ENCODE data around the gene ENPP6. TPM values are rescaled to one million over a fixed set of nuclear protein-coding genes. Genes with fewer than 3 reads are reported as not detected.

ENPP6 gene
- total and polyA plus RNA-seq, 2 experiments from 2014 or later = 0.11 TPM; not detected in 1

DNA sequence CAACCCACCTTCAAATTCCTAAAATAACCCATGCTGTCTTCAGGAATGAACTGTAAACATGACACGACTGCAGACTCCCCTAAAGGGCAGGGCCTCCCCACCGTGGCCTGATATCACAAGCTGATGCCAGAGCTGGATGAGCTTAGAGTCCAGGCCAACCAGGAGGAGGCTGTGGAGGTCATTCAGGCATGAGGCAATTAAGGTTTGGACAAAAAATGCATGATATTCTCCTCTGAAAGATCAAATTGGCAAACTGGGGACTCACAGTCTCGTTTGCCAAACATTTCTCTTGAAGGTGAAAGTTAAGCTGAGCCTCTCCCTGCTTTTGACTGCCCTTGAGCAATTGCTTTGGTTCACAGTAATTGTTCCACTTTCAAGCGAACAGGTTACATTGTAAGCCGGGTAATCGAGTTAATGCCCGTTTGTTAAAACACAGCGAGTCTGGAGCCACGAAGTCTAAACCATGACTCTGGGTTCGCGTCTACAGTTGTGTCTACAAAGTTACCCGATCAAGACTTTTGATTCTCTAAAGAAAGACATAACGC, 105.6 kb downstream of the ENPP6 start (continued):
- TF ChIP-seq, protein P1, sequence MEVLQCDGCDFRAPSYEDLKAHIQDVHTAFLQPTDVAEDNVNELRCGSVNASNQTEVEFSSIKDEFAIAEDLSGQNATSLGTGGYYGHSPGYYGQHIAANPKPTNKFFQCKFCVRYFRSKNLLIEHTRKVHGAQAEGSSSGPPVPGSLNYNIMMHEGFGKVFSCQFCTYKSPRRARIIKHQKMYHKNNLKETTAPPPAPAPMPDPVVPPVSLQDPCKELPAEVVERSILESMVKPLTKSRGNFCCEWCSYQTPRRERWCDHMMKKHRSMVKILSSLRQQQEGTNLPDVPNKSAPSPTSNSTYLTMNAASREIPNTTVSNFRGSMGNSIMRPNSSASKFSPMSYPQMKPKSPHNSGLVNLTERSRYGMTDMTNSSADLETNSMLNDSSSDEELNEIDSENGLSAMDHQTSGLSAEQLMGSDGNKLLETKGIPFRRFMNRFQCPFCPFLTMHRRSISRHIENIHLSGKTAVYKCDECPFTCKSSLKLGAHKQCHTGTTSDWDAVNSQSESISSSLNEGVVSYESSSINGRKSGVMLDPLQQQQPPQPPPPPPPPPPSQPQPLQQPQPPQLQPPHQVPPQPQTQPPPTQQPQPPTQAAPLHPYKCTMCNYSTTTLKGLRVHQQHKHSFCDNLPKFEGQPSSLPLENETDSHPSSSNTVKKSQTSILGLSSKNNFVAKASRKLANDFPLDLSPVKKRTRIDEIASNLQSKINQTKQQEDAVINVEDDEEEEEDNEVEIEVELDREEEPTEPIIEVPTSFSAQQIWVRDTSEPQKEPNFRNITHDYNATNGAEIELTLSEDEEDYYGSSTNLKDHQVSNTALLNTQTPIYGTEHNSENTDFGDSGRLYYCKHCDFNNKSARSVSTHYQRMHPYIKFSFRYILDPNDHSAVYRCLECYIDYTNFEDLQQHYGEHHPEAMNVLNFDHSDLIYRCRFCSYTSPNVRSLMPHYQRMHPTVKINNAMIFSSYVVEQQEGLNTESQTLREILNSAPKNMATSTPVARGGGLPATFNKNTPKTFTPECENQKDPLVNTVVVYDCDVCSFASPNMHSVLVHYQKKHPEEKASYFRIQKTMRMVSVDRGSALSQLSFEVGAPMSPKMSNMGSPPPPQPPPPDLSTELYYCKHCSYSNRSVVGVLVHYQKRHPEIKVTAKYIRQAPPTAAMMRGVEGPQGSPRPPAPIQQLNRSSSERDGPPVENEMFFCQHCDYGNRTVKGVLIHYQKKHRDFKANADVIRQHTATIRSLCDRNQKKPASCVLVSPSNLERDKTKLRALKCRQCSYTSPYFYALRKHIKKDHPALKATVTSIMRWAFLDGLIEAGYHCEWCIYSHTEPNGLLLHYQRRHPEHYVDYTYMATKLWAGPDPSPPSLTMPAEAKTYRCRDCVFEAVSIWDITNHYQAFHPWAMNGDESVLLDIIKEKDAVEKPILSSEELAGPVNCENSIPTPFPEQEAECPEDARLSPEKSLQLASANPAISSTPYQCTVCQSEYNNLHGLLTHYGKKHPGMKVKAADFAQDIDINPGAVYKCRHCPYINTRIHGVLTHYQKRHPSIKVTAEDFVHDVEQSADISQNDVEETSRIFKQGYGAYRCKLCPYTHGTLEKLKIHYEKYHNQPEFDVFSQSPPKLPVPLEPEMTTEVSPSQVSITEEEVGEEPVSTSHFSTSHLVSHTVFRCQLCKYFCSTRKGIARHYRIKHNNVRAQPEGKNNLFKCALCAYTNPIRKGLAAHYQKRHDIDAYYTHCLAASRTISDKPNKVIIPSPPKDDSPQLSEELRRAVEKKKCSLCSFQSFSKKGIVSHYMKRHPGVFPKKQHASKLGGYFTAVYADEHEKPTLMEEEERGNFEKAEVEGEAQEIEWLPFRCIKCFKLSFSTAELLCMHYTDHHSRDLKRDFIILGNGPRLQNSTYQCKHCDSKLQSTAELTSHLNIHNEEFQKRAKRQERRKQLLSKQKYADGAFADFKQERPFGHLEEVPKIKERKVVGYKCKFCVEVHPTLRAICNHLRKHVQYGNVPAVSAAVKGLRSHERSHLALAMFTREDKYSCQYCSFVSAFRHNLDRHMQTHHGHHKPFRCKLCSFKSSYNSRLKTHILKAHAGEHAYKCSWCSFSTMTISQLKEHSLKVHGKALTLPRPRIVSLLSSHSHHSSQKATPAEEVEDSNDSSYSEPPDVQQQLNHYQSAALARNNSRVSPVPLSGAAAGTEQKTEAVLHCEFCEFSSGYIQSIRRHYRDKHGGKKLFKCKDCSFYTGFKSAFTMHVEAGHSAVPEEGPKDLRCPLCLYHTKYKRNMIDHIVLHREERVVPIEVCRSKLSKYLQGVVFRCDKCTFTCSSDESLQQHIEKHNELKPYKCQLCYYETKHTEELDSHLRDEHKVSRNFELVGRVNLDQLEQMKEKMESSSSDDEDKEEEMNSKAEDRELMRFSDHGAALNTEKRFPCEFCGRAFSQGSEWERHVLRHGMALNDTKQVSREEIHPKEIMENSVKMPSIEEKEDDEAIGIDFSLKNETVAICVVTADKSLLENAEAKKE (CRISPR knock-in tag; IDR thresholded peaks at IDR 0.05) = no peak
- TF ChIP-seq EZH2 (IDR thresholded peaks at IDR 0.05; ENCODE audit: low read depth, unreplicated experiment) (no peak), CREB1 (CRISPR knock-in tag; IDR thresholded peaks at IDR 0.05; ENCODE audit: low read depth) (no peak)

- Histone ChIP-seq H3K36me3 (ENCODE audit: insufficient read depth) (no peaks in the 10 kb centered on the region), H3K4me1 (ENCODE audit: insufficient read depth) (no peaks in the 10 kb centered on the region), H2AFZ (no peak overlapping the region), H3K27me3 (ENCODE audit: insufficient read depth) (no peaks in the 10 kb centered on the region), H3K27ac (ENCODE audit: low read depth) (no peak overlapping the region), H4K20me1 (replicated peaks; ENCODE audit: insufficient read depth) (no peaks in the 10 kb centered on the region), H3K9me2 (ENCODE audit: insufficient read depth) (no peaks in the 10 kb centered on the region), H3K79me2 (replicated peaks; ENCODE audit: insufficient read depth) (no peaks in the 10 kb centered on the region), H3K4me2 (no peak overlapping the region), H3K4me3 (no peak overlapping the region), H3F3A (replicated peaks; ENCODE audit: low read depth) (no peaks in the 10 kb centered on the region)
- Mint-ChIP-seq H3K9me3 (no peaks in the 10 kb centered on the region; the same call in 2 of the 3 replicates), H3K36me3 (ENCODE audit: low read depth) (no peaks in the 10 kb centered on the region), H3K27ac (no peak overlapping the region), H3K27me3 (ENCODE audit: insufficient read depth, low read depth, poor library complexity) (peaks cover 2% of the 10 kb centered on the region), H3K4me3 (no peak overlapping the region), H3K4me1 (no peaks in the 10 kb centered on the region)
- no peak for ATAC-seq
- DNase-seq (ENCODE audit: low spot score) = no peak
- TF ChIP-seq ZNF114 (CRISPR knock-in tag; IDR thresholded peaks at IDR 0.05) = no peak
- TF ChIP-seq POLR2AphosphoS5 (IDR thresholded peaks at IDR 0.05; ENCODE audit: low read depth) = no peak
- no peak for TF ChIP-seq REST (IDR thresholded peaks at IDR 0.05; ENCODE audit: unreplicated experiment)
- no peak for TF ChIP-seq ETS1 (IDR thresholded peaks at IDR 0.05)
- TF ChIP-seq, protein P2, sequence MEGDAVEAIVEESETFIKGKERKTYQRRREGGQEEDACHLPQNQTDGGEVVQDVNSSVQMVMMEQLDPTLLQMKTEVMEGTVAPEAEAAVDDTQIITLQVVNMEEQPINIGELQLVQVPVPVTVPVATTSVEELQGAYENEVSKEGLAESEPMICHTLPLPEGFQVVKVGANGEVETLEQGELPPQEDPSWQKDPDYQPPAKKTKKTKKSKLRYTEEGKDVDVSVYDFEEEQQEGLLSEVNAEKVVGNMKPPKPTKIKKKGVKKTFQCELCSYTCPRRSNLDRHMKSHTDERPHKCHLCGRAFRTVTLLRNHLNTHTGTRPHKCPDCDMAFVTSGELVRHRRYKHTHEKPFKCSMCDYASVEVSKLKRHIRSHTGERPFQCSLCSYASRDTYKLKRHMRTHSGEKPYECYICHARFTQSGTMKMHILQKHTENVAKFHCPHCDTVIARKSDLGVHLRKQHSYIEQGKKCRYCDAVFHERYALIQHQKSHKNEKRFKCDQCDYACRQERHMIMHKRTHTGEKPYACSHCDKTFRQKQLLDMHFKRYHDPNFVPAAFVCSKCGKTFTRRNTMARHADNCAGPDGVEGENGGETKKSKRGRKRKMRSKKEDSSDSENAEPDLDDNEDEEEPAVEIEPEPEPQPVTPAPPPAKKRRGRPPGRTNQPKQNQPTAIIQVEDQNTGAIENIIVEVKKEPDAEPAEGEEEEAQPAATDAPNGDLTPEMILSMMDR (conservative IDR thresholded peaks at IDR 0.05; ENCODE audit: low read depth in 2 of 2) = no peak
- TF ChIP-seq CREB1 (CRISPR knock-in tag; IDR thresholded peaks at IDR 0.05; ENCODE audit: low read depth) = no peak
- TF ChIP-seq STAT1 (IDR thresholded peaks at IDR 0.05; ENCODE audit: unreplicated experiment) = no peak
- no peak for TF ChIP-seq EZH2 (IDR thresholded peaks at IDR 0.05; ENCODE audit: low read depth, unreplicated experiment)
Measured at GRCh38 chr4:184111233-184111832, 106.3 kb downstream of the ENPP6 start.
